Measurements from ENCODE around the gene LGI1.

LGI1 gene

DNA sequence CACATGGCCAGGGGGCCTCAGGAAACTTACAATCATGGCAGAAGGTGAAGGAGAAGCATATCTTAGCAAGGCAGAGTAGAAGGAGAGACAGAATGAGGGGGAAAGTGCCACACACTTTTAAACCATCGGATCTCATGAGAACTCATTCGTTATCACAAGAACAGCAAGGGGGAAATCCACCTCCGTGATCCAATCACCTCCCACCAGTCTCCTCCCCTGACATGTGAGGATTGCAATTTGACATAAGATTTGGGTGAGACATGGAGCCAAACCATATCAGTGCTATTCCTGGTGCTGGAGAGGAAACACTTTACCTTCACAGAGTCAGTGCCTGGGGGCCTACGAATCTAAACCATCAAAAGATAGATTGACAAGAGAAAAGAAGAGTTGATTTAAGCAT lies 61.8 kb downstream of the LGI1 start:
- H3K4me2 ChIP-seq (ENCODE audit: low read length): no peak overlapping the region
- H3K9me2 ChIP-seq (ENCODE audit: low read depth, low read length): no peaks in the 10 kb centered on the region
- H3K4me3 ChIP-seq (ENCODE audit: low read depth, low read length, poor library complexity, severe bottlenecking): no peak overlapping the region
- no peaks in the 10 kb centered on the region for H3K36me3 ChIP-seq (ENCODE audit: insufficient read depth, low read length)
- H3K4me1 ChIP-seq (ENCODE audit: insufficient read depth, low read length, severe bottlenecking): no peaks in the 10 kb centered on the region
- no peaks in the 10 kb centered on the region for H3K9me3 ChIP-seq (ENCODE audit: low read length)
- H3K27me3 ChIP-seq (ENCODE audit: insufficient read depth, low read length): no peaks in the 10 kb centered on the region
- H3K27ac ChIP-seq (ENCODE audit: low read depth, low read length, poor library complexity, severe bottlenecking): no peak overlapping the region
- no peak for TF ChIP-seq EZH2 (IDR thresholded peaks at IDR 0.05; ENCODE audit: borderline replicate concordance, low read length)
- TF ChIP-seq CTCF (IDR thresholded peaks at IDR 0.05; ENCODE audit: low read length): no peak
- no peaks in the 10 kb centered on the region for H3F3A ChIP-seq (ENCODE audit: insufficient read depth, low read length)
- H4K20me1 ChIP-seq (ENCODE audit: insufficient read depth, low read length): no peaks in the 10 kb centered on the region
- no peaks in the 10 kb centered on the region for H3K79me2 ChIP-seq (ENCODE audit: insufficient read depth, low read length)
- no peak overlapping the region for H2AFZ ChIP-seq (ENCODE audit: low read length)
- no peak overlapping the region for H3K9ac ChIP-seq (ENCODE audit: low read length)

GRCh38 chr10:93820434-93820833 lies 62.7 kb downstream of the LGI1 start:
- H3K36me3 ChIP-seq (ENCODE audit: insufficient read depth, low read length): no peaks in the 10 kb centered on the region
- no peak overlapping the region for H3K27ac ChIP-seq (ENCODE audit: low read depth, low read length, poor library complexity, severe bottlenecking)
- H4K20me1 ChIP-seq (ENCODE audit: insufficient read depth, low read length): no peaks in the 10 kb centered on the region
- no peaks in the 10 kb centered on the region for H3K79me2 ChIP-seq (ENCODE audit: insufficient read depth, low read length)
- H3K4me3 ChIP-seq (ENCODE audit: low read depth, low read length, poor library complexity, severe bottlenecking): no peak overlapping the region
- no peaks in the 10 kb centered on the region for H3K4me1 ChIP-seq (ENCODE audit: insufficient read depth, low read length, severe bottlenecking)
- H3K9ac ChIP-seq (ENCODE audit: low read length): no peak overlapping the region
- H2AFZ ChIP-seq (ENCODE audit: low read length): no peak overlapping the region
- no peaks in the 10 kb centered on the region for H3F3A ChIP-seq (ENCODE audit: insufficient read depth, low read length)
- TF ChIP-seq EZH2 (IDR thresholded peaks at IDR 0.05; ENCODE audit: borderline replicate concordance, low read length) (no peak), CTCF (IDR thresholded peaks at IDR 0.05; ENCODE audit: low read length) (no peak)
- H3K9me3 ChIP-seq (ENCODE audit: low read length): no peaks in the 10 kb centered on the region
- H3K27me3 ChIP-seq (ENCODE audit: insufficient read depth, low read length): no peaks in the 10 kb centered on the region
- no peak overlapping the region for H3K4me2 ChIP-seq (ENCODE audit: low read length)
- H3K9me2 ChIP-seq (ENCODE audit: low read depth, low read length): no peaks in the 10 kb centered on the region

GRCh38 chr10:93821051-93821772 lies 63.5 kb downstream of the LGI1 start:
- H3F3A ChIP-seq (ENCODE audit: insufficient read depth, low read length): no peaks in the 10 kb centered on the region
- H3K79me2 ChIP-seq (ENCODE audit: insufficient read depth, low read length): no peaks in the 10 kb centered on the region
- TF ChIP-seq CTCF (IDR thresholded peaks at IDR 0.05; ENCODE audit: low read length) (peak; percentile 24; the same call in 1 of the 2 replicates), EZH2 (IDR thresholded peaks at IDR 0.05; ENCODE audit: borderline replicate concordance, low read length) (no peak)
- H3K4me1 ChIP-seq (ENCODE audit: insufficient read depth, low read length, severe bottlenecking): no peaks in the 10 kb centered on the region
- no peaks in the 10 kb centered on the region for H3K9me3 ChIP-seq (ENCODE audit: low read length)
- H3K36me3 ChIP-seq (ENCODE audit: insufficient read depth, low read length): no peaks in the 10 kb centered on the region
- no peak overlapping the region for H3K27ac ChIP-seq (ENCODE audit: low read depth, low read length, poor library complexity, severe bottlenecking)
- H2AFZ ChIP-seq (ENCODE audit: low read length): no peak overlapping the region
- H3K4me3 ChIP-seq (ENCODE audit: low read depth, low read length, poor library complexity, severe bottlenecking): no peak overlapping the region
- no peaks in the 10 kb centered on the region for H3K27me3 ChIP-seq (ENCODE audit: insufficient read depth, low read length)
- no peak overlapping the region for H3K9ac ChIP-seq (ENCODE audit: low read length)
- no peaks in the 10 kb centered on the region for H3K9me2 ChIP-seq (ENCODE audit: low read depth, low read length)
- H4K20me1 ChIP-seq (ENCODE audit: insufficient read depth, low read length): no peaks in the 10 kb centered on the region
- no peak overlapping the region for H3K4me2 ChIP-seq (ENCODE audit: low read length)
